HG03378 (cell line): ENCODE data around the gene AATF.
A peak's percentile ranks its signal among the peaks of the same experiment; 100 is the strongest.

Experiments
- ATAC-seq: cut with Tn5 transposase; IDR thresholded peaks from one replicate; pipeline ENCODE4 v1.9.1; 2021; ENCODE audit warnings: mild to moderate bottlenecking, moderate library complexity; ENCODE audit not compliant: unreplicated experiment

AATF gene

GRCh38 chr17:36948717-36949460 is at the start of gene AATF:
Gene AATF (plus strand): TSS chr17:36948954. CDS start chr17:36949126, 172 bp downstream.
- peak; percentile 60 for ATAC-seq

GRCh38 chr17:36899250-36900159 is 49.2 kb upstream of the AATF start:
- no peak for ATAC-seq

- ATAC-seq: no peak
These were observed 48.6 kb upstream of the AATF start for GRCh38 chr17:36900160-36900512.

- ATAC-seq: no peak
These were observed 47.2 kb upstream of the AATF start for GRCh38 chr17:36901506-36901905.

GRCh38 chr17:36907407-36907806 is 41.3 kb upstream of the AATF start:
- ATAC-seq: no peak

GRCh38 chr17:36910513-36910912 is 38.2 kb upstream of the AATF start:
- ATAC-seq: no peak

- ATAC-seq: no peak
These were observed 37.8 kb upstream of the AATF start for GRCh38 chr17:36911001-36911400.

- ATAC-seq: no peak
These were observed 35.6 kb upstream of the AATF start for GRCh38 chr17:36913132-36913531.

- ATAC-seq: no peak
These were observed 30.5 kb upstream of the AATF start for GRCh38 chr17:36918211-36918691.

- no peak for ATAC-seq
These were observed 29.3 kb upstream of the AATF start for GRCh38 chr17:36919407-36919968.

GRCh38 chr17:36920032-36921005 is 28.4 kb upstream of the AATF start:
- no peak for ATAC-seq

- ATAC-seq: no peak
These were observed 27.5 kb upstream of the AATF start for GRCh38 chr17:36921095-36921851.

- no peak for ATAC-seq
These were observed 26.6 kb upstream of the AATF start for GRCh38 chr17:36922175-36922574.

- no peak for ATAC-seq
These were observed 24.9 kb upstream of the AATF start for GRCh38 chr17:36923814-36924221.

- ATAC-seq: no peak
These were observed 22.5 kb upstream of the AATF start for GRCh38 chr17:36926226-36926625.

GRCh38 chr17:36926701-36927100 is 22.1 kb upstream of the AATF start:
- ATAC-seq: no peak

GRCh38 chr17:36928471-36929345 is 20.0 kb upstream of the AATF start:
- no peak for ATAC-seq

GRCh38 chr17:36929851-36930582 is 18.7 kb upstream of the AATF start:
- no peak for ATAC-seq
